NCI-H82 (cell line): ENCODE measurements around the gene C11orf65.

ENCODE experiments used
- DNase-seq: peaks from one replicate; lab custom pipeline; 2025; lab: John Stamatoyannopoulos, UW

The C11orf65 gene

DNA sequence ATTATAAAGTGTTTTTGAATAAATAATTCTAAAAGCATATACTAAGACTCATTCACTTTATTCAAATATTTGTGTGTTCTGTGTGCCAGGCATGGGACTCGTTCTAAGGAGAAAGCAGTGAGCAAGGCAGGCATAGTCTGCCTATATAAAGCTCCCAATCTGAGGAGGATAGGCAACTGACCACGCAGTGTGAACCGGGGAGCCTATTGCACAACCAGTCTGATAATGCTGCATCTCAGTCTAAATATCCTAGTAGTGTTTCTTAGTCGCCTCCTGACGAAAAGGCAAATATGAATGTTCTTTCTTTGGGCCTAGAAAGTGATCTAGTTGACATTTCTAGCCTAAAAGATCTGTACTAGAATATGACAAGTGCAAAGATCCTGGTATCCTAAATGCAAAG is 98.3 kb downstream of the C11orf65 start:
- no peak for DNase-seq

DNA sequence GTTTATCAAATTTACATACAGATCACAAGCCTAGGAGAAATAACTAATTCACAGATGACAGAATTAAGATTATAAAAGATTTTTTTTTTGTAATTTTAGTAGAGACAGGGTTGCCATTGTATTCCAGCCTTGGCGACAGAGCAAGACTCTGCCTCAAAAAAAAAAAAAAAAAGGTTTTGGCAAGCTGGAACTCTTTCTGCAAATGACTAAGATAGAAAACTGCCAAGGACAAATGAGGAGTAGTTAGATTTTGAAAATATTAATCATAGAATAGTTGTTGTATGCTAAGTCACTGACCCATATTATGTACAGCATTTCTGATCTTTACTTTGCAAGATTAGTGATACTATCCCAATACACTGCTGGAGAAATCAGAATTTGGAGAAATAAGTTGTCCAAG is 99.2 kb downstream of the C11orf65 start:
- DNase-seq = no peak

DNA sequence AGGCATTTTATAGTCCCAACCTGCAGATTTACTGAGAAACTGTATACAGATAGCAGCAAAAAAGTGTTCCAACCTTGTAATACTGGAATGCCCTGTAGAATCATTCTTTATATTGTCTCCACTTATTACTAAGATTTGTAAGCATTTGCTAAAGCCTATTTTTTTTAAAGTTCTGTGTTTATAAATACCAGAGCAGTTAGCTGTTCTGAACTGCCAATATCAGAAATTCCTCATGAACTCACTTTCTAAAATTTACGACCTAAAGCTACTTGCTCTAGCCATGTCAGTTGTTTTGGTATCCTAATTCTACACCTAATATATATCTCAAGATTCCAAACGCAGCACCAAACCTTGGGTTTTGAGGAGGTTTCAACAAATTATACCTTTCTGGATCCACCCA is 103.2 kb downstream of the C11orf65 start:
- DNase-seq = no peak

DNA sequence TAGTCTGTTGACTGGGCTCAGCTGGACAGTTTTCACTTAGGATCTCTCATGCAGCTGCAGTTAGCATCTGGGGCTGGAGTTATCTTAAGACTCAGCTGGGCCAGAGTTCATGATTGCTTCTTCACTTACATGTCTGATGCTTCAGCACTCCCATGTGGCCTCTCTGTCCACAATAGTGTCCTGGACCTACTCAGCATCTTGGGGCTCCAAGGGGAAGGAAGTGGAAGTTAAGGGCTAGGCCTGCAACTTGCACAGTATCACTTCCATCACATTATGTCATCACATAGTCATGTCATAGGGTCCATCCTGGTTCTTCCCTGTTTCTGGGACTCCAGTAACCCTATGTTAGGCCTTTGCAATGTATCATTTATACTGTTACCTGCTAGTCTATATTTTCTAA is 115.9 kb downstream of the C11orf65 start:
- DNase-seq = no peak

DNA sequence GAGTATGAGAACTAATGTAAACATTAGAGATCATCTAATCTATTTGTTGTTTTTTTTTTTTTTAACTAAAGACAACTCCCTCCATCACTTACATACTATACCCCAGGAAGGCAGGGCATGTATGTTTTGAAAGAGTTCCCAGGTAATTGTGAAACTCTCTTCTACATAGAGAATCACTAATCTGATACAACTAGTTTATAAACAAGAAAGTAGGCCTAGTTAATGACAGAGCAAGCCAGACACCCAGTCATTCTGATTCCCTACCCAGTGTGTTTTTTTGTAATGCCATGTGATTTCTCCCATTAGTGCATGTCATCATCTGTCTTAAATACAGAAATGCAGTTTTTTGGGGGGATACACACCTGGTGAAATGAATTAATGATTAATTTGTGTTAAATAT is 120.9 kb downstream of the C11orf65 start:
- no peak for DNase-seq

DNA sequence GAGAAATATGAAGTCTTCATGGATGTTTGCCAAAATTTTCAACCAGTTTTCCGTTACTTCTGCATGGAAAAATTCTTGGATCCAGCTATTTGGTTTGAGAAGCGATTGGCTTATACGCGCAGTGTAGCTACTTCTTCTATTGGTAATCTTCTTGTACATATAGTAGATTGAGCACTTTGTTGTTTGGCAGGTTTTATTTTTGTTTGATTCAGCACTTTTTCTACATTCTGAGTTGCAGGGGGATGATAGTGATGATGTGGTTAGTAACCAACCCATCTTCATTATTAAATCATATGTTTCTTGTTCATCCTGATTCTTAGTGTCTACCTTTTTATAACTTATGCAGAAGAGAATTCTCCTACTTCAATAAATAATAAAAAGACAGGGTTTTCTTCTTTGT is 121.6 kb downstream of the C11orf65 start:
- no peak for DNase-seq

DNA sequence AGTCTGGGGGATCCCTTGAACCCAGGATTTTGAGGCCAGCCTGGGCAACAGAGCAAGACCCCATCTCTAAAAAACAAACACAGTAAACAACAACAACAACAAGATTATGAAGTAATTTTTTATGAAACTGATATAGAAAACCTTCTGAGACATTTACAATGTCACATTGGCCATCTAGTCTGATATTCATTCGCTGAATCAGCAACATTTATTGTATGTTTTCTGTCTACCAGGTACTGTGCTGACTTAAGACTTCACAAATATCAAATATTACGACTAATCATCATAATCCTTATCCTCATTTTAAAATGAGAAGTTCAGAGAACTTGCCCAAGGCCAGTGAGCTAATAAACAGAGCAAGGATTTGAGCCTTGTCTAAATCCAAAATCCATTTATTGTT is 123.6 kb downstream of the C11orf65 start:
- no peak for DNase-seq

DNA sequence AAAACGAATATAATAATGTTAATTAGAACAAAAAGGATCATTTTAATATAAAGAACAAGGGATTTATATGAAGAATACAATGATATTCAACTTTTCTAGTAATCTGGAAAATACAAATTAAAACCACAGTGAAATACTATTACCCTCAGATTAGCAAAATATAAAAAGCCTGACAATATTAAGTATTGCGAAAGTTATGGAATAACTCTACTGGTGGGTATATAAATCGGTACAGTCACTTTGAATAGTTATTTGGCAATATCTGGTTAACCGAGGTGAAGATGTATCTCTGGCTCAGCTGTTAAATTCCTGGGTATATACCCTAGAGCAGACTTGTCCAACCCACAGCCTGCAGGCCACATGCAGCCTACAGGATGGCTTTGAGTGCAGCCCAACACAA is 125.7 kb downstream of the C11orf65 start:
- no peak for DNase-seq

DNA sequence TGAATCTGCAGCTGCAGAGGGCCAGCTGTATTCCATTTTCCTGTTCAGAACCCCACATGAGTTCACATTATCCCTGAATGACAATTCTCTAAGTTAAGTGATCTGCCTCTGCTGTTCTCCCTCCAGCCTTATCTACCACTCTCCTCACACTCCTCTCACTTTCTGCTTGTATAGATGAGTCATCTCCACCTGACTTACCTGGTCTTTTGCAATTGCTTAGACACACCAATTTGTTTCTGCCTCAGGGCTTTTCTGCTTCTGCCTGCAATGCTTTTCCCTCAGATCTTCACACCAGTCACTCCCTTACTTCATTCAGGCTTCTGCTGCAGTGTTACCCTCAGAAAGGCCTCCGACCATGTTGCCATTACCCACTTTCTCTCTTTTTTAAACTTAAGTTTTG is 126.4 kb downstream of the C11orf65 start:
- DNase-seq = no peak

DNA sequence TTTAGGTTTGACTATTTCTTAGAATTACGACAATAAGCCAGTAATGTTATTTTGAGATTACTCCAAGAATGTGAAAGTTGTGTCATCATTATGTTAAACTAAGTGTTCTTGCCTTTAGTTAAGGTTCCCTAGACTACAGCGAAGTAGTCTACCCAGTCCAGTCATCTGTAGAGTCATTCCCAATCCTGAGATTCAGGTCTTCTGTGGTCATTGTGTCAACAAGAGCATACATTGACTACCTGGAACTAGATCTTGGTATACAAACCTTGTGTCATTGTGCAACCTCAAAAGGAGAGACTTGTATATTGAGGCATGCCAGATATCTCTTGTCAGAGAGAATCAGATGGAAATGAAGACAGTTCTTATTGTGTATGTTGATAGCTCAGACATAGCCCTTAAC is 128.6 kb downstream of the C11orf65 start:
- DNase-seq = no peak

DNA sequence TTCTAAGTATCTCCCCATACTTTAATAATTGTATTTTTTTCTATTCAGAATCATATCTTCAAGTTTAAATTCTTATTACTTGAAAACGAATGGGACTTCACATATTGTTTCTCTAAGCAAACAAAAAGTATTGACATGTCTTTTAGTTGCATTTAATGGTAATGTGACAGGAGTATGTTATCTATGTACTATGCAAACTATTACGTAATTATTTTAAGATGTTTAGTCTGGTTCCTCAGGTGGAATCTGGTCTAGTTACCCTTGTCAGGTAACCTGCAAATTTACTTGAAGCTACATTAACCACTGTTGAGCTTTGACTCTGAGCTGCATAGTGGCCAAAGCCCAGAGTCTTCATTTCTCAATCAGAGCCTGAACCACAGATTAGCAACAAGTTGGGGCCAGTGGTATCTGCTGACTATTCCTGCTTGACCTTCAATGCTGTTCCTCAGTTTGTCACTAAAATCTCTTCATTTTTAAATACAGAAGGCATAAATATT is 133.9 kb downstream of the C11orf65 start:
- DNase-seq = no peak
